HUDEP-2 (cell line): ENCODE results near the gene RRBP1.

ENCODE experiments used
- DNase-seq, 76 experiments: peaks; one replicate each; lab custom pipeline; 2025; ENCODE audit not compliant: unreplicated experiment in 76 of 76; lab: John Stamatoyannopoulos, UW

The RRBP1 gene

GRCh38 chr20:17637985-17638640 lies 43.9 kb downstream of the RRBP1 start:
- no peak for DNase-seq

- no peak for DNase-seq
Measured at GRCh38 chr20:17637413-17637780, 44.6 kb downstream of the RRBP1 start.

GRCh38 chr20:17636523-17637412 lies 45.3 kb downstream of the RRBP1 start:
- no peak for DNase-seq

GRCh38 chr20:17635332-17636244 lies 46.5 kb downstream of the RRBP1 start:
- DNase-seq = no peak

- no peak for DNase-seq
Measured at GRCh38 chr20:17634661-17635331, 47.2 kb downstream of the RRBP1 start.

- DNase-seq = no peak
Measured at GRCh38 chr20:17633850-17634500, 48.1 kb downstream of the RRBP1 start.

GRCh38 chr20:17633221-17633849 lies 48.7 kb downstream of the RRBP1 start:
- no peak for DNase-seq

GRCh38 chr20:17631576-17632319 lies 50.3 kb downstream of the RRBP1 start:
- no peak for DNase-seq

GRCh38 chr20:17630806-17631195 lies 51.2 kb downstream of the RRBP1 start:
- DNase-seq = no peak

- no peak for DNase-seq
Measured at GRCh38 chr20:17630151-17630805, 51.8 kb downstream of the RRBP1 start.

- no peak for DNase-seq
Measured at GRCh38 chr20:17629678-17630089, 52.4 kb downstream of the RRBP1 start.

GRCh38 chr20:17629025-17629424 lies 53.0 kb downstream of the RRBP1 start:
- DNase-seq = no peak

GRCh38 chr20:17628101-17628841 lies 53.8 kb downstream of the RRBP1 start:
- DNase-seq = no peak

GRCh38 chr20:17627101-17627955 lies 54.7 kb downstream of the RRBP1 start:
- DNase-seq = no peak

GRCh38 chr20:17626217-17627007 lies 55.6 kb downstream of the RRBP1 start:
- no peak for DNase-seq
